CD4-positive, alpha-beta T cell treated with Interleukin-17A for 1 hour (primary cell): ENCODE results near the gene AVPR2.
A peak's percentile ranks its signal among the peaks of the same experiment; 100 is the strongest.

Experiments
- DNase-seq: peaks from one replicate; pipeline ENCODE4 v3.0.0-alpha.2; 2020

AVPR2 gene

GRCh38 chrX:153886915-153887314 lies 17.6 kb upstream of the AVPR2 start:
- no peak for DNase-seq

- DNase-seq: no peak
Measured at GRCh38 chrX:153887385-153887784, 17.1 kb upstream of the AVPR2 start.

GRCh38 chrX:153888344-153888743 lies 16.1 kb upstream of the AVPR2 start:
- no peak for DNase-seq

- DNase-seq: no peak
Measured at GRCh38 chrX:153889123-153889522, 15.3 kb upstream of the AVPR2 start.

- no peak for DNase-seq
Measured at GRCh38 chrX:153897899-153898298, 6.6 kb upstream of the AVPR2 start.

- peak; percentile 75 for DNase-seq
Measured at GRCh38 chrX:153900831-153901752, 3.4 kb upstream of the AVPR2 start.

GRCh38 chrX:153901753-153902140 lies 2.7 kb upstream of the AVPR2 start:
- no peak for DNase-seq

- DNase-seq: no peak
Measured at GRCh38 chrX:153902385-153902784, 2.1 kb upstream of the AVPR2 start.

GRCh38 chrX:153903238-153903980 lies 1.1 kb upstream of the AVPR2 start:
- no peak for DNase-seq

- DNase-seq: no peak
Measured at GRCh38 chrX:153905481-153906095, 1.1 kb downstream of the AVPR2 start.

- peak; percentile 35 for DNase-seq
Measured at GRCh38 chrX:153906126-153906917, 1.8 kb downstream of the AVPR2 start.

- DNase-seq: no peak
Measured at GRCh38 chrX:153907456-153907855, 3.0 kb downstream of the AVPR2 start.

- DNase-seq: no peak
Measured at GRCh38 chrX:153908219-153908860, 3.9 kb downstream of the AVPR2 start.

GRCh38 chrX:153909024-153909979 lies 4.8 kb downstream of the AVPR2 start:
- DNase-seq: peak; percentile 8

- DNase-seq: no peak
Measured at GRCh38 chrX:153909980-153910360, 5.5 kb downstream of the AVPR2 start.

- no peak for DNase-seq
Measured at GRCh38 chrX:153910446-153910845, 6.0 kb downstream of the AVPR2 start.

- no peak for DNase-seq
Measured at GRCh38 chrX:153911798-153912197, 7.3 kb downstream of the AVPR2 start.

GRCh38 chrX:153913211-153913610 lies 8.7 kb downstream of the AVPR2 start:
- no peak for DNase-seq

- DNase-seq: no peak
Measured at GRCh38 chrX:153913701-153914100, 9.2 kb downstream of the AVPR2 start.

- no peak for DNase-seq
Measured at GRCh38 chrX:153917869-153918268, 13.4 kb downstream of the AVPR2 start.

- DNase-seq: no peak
Measured at GRCh38 chrX:153919281-153919680, 14.8 kb downstream of the AVPR2 start.
